HCT116 (cell line): ENCODE measurements around the gene PPEF1. TPM values are rescaled to one million over a fixed set of nuclear protein-coding genes. Genes with fewer than 3 reads are reported as not detected.

Experiments used
- ATAC-seq: fragments of 200-7000 bp; cut with Tn5 transposase; 2 replicates; pipeline ENCODE4 v1.9.1; 2020; ENCODE audit warnings: mild to moderate bottlenecking, moderate library complexity
- BruUV-seq: library from RNA; stranded (reverse); fragments of 400-500 nt; replicated peaks from 2 replicates; lab custom pipeline; 2021; lab: Mats Ljungman, UMichigan
- CTCF ChIA-PET: fragments of 300-600 bp; sonication (Branson Sonifier 250); formaldehyde crosslinking; loops from one replicate; lab custom pipeline; 2021; ENCODE audit warnings: antibody characterized with exemption; lab: Charles Lee
- POLR2A ChIA-PET: fragments of 300-600, 350-600 bp; sonication (Branson Sonifier 250); formaldehyde crosslinking; loops from one replicate; lab custom pipeline; 2021; ENCODE audit warnings: antibody characterized with exemption; lab: Charles Lee
- RAD21 ChIA-PET, 2 experiments: fragments of 300-600 bp; sonication (Branson Sonifier 250); formaldehyde crosslinking; loops; one replicate each; lab custom pipeline; 2023; ENCODE audit warnings: low total read pairs in 2 of 2; ENCODE audit not compliant: uncharacterized antibody in 2 of 2, unreplicated experiment in 2 of 2, low non-redundant PET in 1 of 2; lab: Charles Lee
- DNase-seq: peaks from one replicate; pipeline ENCODE4 v3.0.0-alpha.2; 2010; ENCODE audit warnings: low read depth, low spot score
- H2AFZ ChIP-seq: fragments of 200-600 bp; shearing (Covaris generic), sonication (generic); 2 replicates; pipeline ENCODE4 v1.6.1; 2017; ENCODE audit warnings: low read depth, mixed run types, mixed read lengths, antibody characterized with exemption, low read length; ENCODE audit not compliant: poor library complexity, severe bottlenecking
- H3K27ac ChIP-seq: 2 replicates; pipeline ENCODE4 v1.5.1; 2012; ENCODE audit warnings: low read depth, low read length
- H3K27me3 ChIP-seq: fragments of 200-600 bp; sonication (generic); 2 replicates; pipeline ENCODE4 v1.6.1; 2016; ENCODE audit warnings: mixed run types, low read length, mixed read lengths; ENCODE audit not compliant: insufficient read depth
- H3K36me3 ChIP-seq, 2 experiments: fragments of 200-500 bp in 1 of 2; fragments of 200-600 bp in 1 of 2; sonication (Bioruptor generic) in 1 of 2; sonication (generic) in 1 of 2; 2 replicates each; pipeline versions ENCODE4 v1.5.1 to v1.6.1; 2014 to 2016; ENCODE audit warnings: low read length in 2 of 2, inconsistent platforms in 1 of 2, mixed read lengths in 1 of 2, mixed run types in 1 of 2; ENCODE audit not compliant: insufficient read depth in 2 of 2, control insufficient read depth in 1 of 2
- H3K4me1 ChIP-seq, 2 experiments: fragments of 200-600 bp in 1 of 2; sonication (generic) in 1 of 2; 2 replicates each; pipeline versions ENCODE4 v1.5.1 to v1.6.1; 2012 to 2017; ENCODE audit warnings: low read length in 2 of 2, inconsistent platforms in 1 of 2, mild to moderate bottlenecking in 1 of 2, mixed read lengths in 1 of 2, mixed run types in 1 of 2, moderate library complexity in 1 of 2; ENCODE audit not compliant: insufficient read depth in 2 of 2, control insufficient read depth in 1 of 2
- H3K4me2 ChIP-seq: fragments of 200-600 bp; sonication (generic); 2 replicates; pipeline ENCODE4 v1.6.1; 2017; ENCODE audit warnings: mixed run types, low read length, mixed read lengths
- H3K4me3 ChIP-seq, 2 experiments: fragments of 200-600 bp in 1 of 2; sonication (generic) in 1 of 2; replicated peaks in 1 of 2; 2 replicates each; pipeline ENCODE4 v1.5.1; 2011 to 2016; ENCODE audit warnings: low read length in 2 of 2, control low read depth in 1 of 2, low read depth in 1 of 2, mild to moderate bottlenecking in 1 of 2, mixed read lengths in 1 of 2, mixed run types in 1 of 2
- H3K79me2 ChIP-seq: fragments of 200-600 bp; sonication (generic); 2 replicates; pipeline ENCODE4 v1.6.1; 2017; ENCODE audit warnings: mild to moderate bottlenecking, mixed run types, low read length, moderate library complexity, mixed read lengths; ENCODE audit not compliant: insufficient read depth
- H3K9ac ChIP-seq: fragments of 200-600 bp; sonication (generic); 2 replicates; pipeline ENCODE4 v1.6.1; 2016; ENCODE audit warnings: low read length, mixed read lengths
- H3K9me2 ChIP-seq: fragments of 200-600 bp; sonication (generic), shearing (Covaris generic); 2 replicates; pipeline ENCODE4 v1.6.1; 2017; ENCODE audit warnings: mixed run types, mild to moderate bottlenecking, moderate library complexity; ENCODE audit not compliant: insufficient read depth
- H3K9me3 ChIP-seq, 2 experiments: fragments of 200-500 bp in 1 of 2; fragments of 200-600 bp in 1 of 2; sonication (Bioruptor generic) in 1 of 2; sonication (generic) in 1 of 2; 2 replicates each; pipeline ENCODE4 v1.6.1; 2014 to 2017; ENCODE audit warnings: low read length in 2 of 2, mixed read lengths in 2 of 2, inconsistent platforms in 1 of 2, low read depth in 1 of 2, mild to moderate bottlenecking in 1 of 2, mixed run types in 1 of 2, moderate library complexity in 1 of 2; ENCODE audit not compliant: control insufficient read depth in 1 of 2, insufficient read depth in 1 of 2
- H4K20me1 ChIP-seq: fragments of 200-600 bp; sonication (generic), shearing (Covaris generic); 2 replicates; pipeline ENCODE4 v1.6.1; 2017; ENCODE audit warnings: mixed run types, mild to moderate bottlenecking, moderate library complexity; ENCODE audit not compliant: insufficient read depth
- ATF3 ChIP-seq: IDR thresholded peaks from 2 replicates; pipeline ENCODE4 v1.6.1; 2012
- CBX3 ChIP-seq: IDR thresholded peaks from 2 replicates; pipeline ENCODE4 v1.6.1; 2012; ENCODE audit warnings: low read depth
- CEBPB ChIP-seq: IDR thresholded peaks from 2 replicates; pipeline ENCODE4 v1.6.1; 2012; ENCODE audit warnings: low read depth
- EGR1 ChIP-seq: IDR thresholded peaks from 2 replicates; pipeline ENCODE4 v1.6.1; 2012; ENCODE audit warnings: low read depth
- ELF1 ChIP-seq: IDR thresholded peaks from 2 replicates; pipeline ENCODE4 v1.6.1; 2012; ENCODE audit warnings: low read depth, borderline replicate concordance
- EZH2 ChIP-seq: fragments of 200-600 bp; sonication (generic); IDR thresholded peaks from 2 replicates; pipeline ENCODE4 v1.6.1; 2017; ENCODE audit warnings: antibody characterized with exemption, mixed run types
- EZH2phosphoT487 ChIP-seq: fragments of 200-600 bp; IDR thresholded peaks from 2 replicates; pipeline ENCODE4 v1.6.1; 2018; ENCODE audit warnings: antibody characterized with exemption, borderline replicate concordance
- JUND ChIP-seq: IDR thresholded peaks from 2 replicates; pipeline ENCODE4 v1.6.1; 2012
- REST ChIP-seq: IDR thresholded peaks from 2 replicates; pipeline ENCODE4 v1.6.1; 2012; ENCODE audit warnings: low read depth
- SIN3A ChIP-seq: IDR thresholded peaks from 2 replicates; pipeline ENCODE4 v1.6.1; 2012; ENCODE audit warnings: low read depth
- SP1 ChIP-seq: IDR thresholded peaks from 2 replicates; pipeline ENCODE4 v1.6.1; 2012; ENCODE audit warnings: low read depth
- TCF7L2 ChIP-seq: IDR thresholded peaks from 2 replicates; pipeline ENCODE4 v1.7.0; 2011; ENCODE audit warnings: borderline replicate concordance, inconsistent platforms; ENCODE audit not compliant: insufficient read depth, insufficient read length; ENCODE audit errors: extremely low read depth
- ZBTB33 ChIP-seq: IDR thresholded peaks from 2 replicates; pipeline ENCODE4 v1.6.1; 2011; ENCODE audit warnings: mild to moderate bottlenecking, low read length, moderate library complexity; ENCODE audit not compliant: insufficient replicate concordance; ENCODE audit errors: extremely low read depth
- intact Hi-C: fragments of 100-400 bp; cut with micrococcal nuclease; formaldehyde crosslinking; loops from 2 replicates; pipeline ENCODE4 v1.10.0; 2022
- total RNA-seq: library from RNA; stranded (reverse); gene quantifications from one replicate; pipeline ENCODE4 v1.2.1, GENCODE V29; 2021; ENCODE audit not compliant: unreplicated experiment

Gene PPEF1
- total RNA-seq, 1 experiment from 2014 or later, result not detected

- H3K79me2 ChIP-seq, result no peaks in the 10 kb centered on the region
- H4K20me1 ChIP-seq, result no peaks in the 10 kb centered on the region
- ChIA-PET RAD21 (no interaction called here), CTCF (no interaction called here), POLR2A (no interaction called here)
- no TSS peak for BruUV-seq
- ATAC-seq, result no peak
- no peak overlapping the region for H3K4me2 ChIP-seq
- no peaks in the 10 kb centered on the region for H3K9me3 ChIP-seq
- H2AFZ ChIP-seq, result no peak overlapping the region
- H3K36me3 ChIP-seq, result no peaks in the 10 kb centered on the region
- TF ChIP-seq EZH2phosphoT487 (no peak), EZH2 (no peak), ELF1 (no peak), SIN3A (no peak), REST (no peak), ATF3 (no peak), CEBPB (no peak), TCF7L2 (no peak), JUND (no peak), ZBTB33 (no peak), SP1 (no peak), EGR1 (no peak), CBX3 (no peak)
- H3K27me3 ChIP-seq, result no peaks in the 10 kb centered on the region
- no peaks in the 10 kb centered on the region for H3K9me2 ChIP-seq
- no peak for DNase-seq
- no peak overlapping the region for H3K9ac ChIP-seq
- no peaks in the 10 kb centered on the region for H3K4me1 ChIP-seq
- H3K27ac ChIP-seq, result no peak overlapping the region
- intact Hi-C loops, result no loop called here
- H3K4me3 ChIP-seq, result no peak overlapping the region
Observed at GRCh38 chrX:18722500-18723071, 15.1 kb downstream of the PPEF1 start.
